Right lobe of liver (tissue), 4 donors: ENCODE data around the gene SLC2A6.

Experiments used
- POLR2A ChIP-seq: fragments of 450-650 bp; IDR thresholded peaks from one replicate; pipeline ENCODE4 v1.6.1; 2017; ENCODE audit warnings: antibody characterized with exemption, mild to moderate bottlenecking
- TF ChIP-seq, protein P1 (sequence below), 4 donors: fragments of 200-600 bp in 3 of 4; fragments of 450-650 bp in 1 of 4; IDR thresholded peaks; one replicate each; pipeline versions ENCODE4 v1.5.1 to v1.8.0; 2016 to 2022; ENCODE audit warnings: antibody characterized with exemption in 4 of 4, mild to moderate bottlenecking in 2 of 4
- donor health status: DM: no; HTN: no; CAD: no.
- donor health status: DM: no; HTN: no; CAD: no.
- donor health status: DM: no; HTN: yes; CAD: no.

DNA sequence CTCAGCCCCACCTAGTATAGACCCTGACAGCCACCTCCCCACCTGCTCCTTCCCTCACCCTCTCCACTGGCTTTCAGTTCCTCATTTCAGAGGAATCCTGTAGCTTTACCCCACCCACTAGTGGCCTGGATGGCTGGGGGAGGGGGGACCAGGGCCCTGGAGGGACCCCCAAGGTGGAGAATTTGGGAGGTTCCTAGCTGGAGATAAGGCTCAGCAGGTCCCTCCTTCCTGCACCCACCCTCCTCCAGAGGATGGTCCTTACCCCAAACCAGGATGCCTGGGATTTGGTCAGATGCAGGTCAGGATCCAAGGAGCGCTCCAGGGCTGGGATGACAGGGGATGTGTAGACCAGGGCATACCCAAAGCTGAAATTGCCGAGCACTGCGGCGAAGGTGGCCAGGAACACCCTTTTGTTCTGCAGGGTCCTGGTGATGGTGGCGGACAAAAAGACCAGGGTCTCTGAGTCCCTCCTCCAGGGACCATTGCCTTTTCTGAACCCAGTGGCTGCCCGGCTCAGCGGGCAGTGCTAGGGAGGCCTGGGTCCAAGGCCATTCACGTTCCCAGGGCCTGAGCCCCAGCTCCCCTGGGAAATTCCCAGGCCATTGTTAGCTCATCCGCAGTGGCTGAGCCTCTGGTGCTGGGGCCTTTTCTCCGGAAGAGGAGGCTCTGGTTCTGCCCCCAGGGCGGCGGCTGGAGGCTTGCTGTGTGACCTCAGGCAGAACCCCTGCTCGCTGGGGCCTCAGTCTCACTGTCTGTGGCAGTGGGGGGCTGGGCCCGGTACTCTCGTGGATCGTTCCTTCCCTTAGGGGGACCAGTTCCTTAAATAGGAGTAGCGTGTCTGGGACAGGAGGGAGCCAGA, 678 bp downstream of the SLC2A6 start:
- TF ChIP-seq, protein P1, sequence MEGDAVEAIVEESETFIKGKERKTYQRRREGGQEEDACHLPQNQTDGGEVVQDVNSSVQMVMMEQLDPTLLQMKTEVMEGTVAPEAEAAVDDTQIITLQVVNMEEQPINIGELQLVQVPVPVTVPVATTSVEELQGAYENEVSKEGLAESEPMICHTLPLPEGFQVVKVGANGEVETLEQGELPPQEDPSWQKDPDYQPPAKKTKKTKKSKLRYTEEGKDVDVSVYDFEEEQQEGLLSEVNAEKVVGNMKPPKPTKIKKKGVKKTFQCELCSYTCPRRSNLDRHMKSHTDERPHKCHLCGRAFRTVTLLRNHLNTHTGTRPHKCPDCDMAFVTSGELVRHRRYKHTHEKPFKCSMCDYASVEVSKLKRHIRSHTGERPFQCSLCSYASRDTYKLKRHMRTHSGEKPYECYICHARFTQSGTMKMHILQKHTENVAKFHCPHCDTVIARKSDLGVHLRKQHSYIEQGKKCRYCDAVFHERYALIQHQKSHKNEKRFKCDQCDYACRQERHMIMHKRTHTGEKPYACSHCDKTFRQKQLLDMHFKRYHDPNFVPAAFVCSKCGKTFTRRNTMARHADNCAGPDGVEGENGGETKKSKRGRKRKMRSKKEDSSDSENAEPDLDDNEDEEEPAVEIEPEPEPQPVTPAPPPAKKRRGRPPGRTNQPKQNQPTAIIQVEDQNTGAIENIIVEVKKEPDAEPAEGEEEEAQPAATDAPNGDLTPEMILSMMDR (IDR thresholded peaks at IDR 0.05) = no peak
- TF ChIP-seq POLR2A = no peak
